IPS-NIHi7 (cell line): Measurements from ENCODE around the gene LIMS3.
"Not testable (repeated sequence)": the region's sequence is repeated elsewhere in the genome, so short reads cannot be mapped to it uniquely, and the experiment has no call there.

Source experiments
- DNase-seq: peaks from one replicate; pipeline ENCODE4 v3.0.0; 2012; ENCODE audit warnings: mixed read lengths; ENCODE audit errors: extremely low spot score

LIMS3 gene, protein sequence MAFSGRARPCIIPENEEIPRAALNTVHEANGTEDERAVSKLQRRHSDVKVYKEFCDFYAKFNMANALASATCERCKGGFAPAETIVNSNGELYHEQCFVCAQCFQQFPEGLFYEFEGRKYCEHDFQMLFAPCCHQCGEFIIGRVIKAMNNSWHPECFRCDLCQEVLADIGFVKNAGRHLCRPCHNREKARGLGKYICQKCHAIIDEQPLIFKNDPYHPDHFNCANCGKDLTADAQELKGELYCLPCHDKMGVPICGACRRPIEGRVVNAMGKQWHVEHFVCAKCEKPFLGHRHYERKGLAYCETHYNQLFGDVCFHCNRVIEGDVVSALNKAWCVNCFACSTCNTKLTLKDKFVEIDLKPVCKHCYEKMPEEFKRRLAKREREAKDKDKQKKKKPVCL

DNA sequence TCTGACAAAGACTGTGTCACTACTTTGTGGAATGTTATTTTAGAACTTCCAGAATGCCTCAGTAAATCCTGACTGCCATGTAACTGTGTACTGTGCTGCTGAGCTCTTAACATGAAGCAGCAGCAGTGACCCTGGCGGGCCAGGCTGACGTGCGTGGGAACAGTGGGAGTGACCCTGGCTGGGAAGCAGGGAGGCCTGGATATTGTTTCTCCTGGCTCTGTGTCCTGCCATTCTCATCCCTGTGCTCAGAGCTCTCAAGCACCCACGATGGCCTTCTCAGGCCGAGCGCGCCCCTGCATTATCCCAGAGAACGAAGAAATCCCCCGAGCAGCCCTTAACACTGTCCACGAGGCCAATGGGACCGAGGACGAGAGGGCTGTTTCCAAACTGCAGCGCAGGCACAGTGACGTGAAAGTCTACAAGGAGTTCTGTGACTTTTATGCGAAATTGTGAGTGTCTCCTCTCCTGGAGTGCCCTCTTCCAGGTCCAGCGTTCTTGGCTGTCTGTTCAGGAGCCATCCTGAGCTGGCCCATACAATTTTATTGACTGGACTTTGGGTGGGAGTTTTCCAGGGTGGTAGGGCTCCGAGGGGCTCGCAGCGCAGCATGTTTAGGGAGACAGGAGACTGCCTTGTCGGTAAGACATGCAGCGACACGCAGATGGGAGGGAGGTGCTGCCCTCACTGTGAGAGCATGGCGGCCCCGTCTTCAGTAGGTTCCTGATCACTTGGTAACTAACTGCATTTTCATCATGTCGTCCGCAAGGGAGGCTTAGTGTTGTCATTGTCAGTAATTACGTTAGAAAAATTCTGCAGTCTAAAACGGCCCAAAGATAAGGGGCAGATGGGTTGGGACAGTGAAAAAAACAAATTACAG is at the start of gene LIMS3:
Gene LIMS3, plus strand, starts transcription at position 227 of the 875 bp plus-strand sequence. Its CDS starts 41 bp downstream, at position 268.
- DNase-seq, result not testable (repeated sequence)

DNA sequence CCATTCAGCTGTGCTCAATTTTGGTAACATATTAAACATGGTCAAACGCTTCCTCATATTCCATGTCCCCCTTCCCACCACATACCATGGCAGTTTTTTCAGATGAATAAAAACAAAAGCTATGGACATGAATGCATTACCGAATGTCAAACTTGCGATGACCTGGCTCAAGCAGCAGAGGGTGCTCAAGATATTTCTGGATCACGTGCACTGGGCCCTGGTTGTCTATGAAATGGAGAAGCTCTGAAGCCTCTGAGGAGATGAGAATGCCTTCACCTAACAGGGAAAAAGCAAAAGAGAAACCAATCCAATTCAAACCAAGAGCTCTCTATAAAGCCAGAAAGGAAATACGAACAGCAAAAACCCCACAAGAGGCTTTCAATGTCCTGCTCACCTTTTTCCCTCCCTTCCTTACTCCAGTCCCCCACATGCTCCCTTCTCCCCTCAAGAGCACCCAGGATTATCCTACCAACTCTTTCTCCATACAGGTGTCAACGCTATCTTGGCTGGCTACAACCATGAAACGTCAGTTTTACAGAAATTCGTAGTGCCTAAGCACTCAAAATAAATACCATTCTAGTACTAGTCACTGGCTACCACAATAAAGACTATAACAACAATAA is 27.2 kb upstream of the LIMS3 start:
- DNase-seq, result not testable (repeated sequence)

DNA sequence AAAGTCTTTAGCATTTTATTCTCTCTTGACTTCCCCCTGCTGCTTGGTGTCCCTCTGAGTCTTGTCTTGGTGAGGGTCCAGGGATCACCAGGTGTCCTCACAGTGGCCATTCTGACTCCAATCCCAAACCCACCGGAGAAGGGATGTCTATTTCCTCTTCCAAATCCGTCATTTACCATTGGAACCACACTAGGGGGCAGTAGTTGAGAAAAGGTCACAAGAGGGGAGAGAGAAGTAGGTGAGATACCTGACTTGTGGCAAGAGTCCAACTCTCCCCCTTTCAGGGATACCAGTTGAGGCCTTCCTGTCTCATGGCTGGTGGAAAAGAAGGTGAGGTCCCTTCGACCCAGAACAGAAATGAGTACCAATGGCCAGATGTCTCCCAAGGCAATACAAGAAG is 21.9 kb upstream of the LIMS3 start:
- DNase-seq, result not testable (repeated sequence)

DNA sequence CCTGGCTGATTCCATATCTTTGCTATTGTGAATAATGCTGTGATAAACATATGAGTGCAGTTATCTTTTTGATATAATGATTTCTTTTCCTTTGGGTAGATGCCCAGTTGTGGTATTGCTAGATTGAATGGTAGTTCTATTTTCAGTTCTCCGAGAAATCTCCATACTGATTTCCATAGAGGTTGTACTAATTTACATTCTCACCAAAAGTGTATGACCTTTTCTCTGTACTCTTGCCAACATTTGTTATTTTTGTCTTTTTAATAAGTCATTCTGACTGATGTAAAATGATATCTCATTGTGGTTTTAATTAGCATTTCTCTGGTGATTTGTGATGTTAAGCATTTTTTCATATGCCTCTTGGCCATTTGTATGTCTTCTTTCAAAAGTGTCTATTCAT is 16.4 kb upstream of the LIMS3 start:
- DNase-seq, result not testable (repeated sequence)

DNA sequence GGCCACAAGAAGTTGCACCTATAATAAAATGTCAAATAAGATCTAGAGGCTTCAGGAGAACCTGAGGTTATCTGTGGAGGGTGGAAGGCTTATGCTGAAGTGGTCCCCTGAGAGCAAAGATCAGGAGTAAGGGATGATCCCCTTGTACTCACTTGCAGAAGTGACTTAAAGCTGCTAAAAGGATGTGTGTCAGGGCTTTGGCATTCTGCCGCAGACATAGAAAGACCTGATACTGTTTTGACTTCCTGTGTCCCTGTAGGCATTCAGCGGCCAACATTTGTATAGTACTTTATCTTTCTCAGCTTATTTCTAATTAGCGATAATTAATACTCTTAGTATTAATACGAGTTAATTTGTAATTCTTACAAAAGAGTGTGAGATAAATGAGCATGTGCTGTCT is 10.1 kb upstream of the LIMS3 start:
- DNase-seq, result not testable (repeated sequence)

DNA sequence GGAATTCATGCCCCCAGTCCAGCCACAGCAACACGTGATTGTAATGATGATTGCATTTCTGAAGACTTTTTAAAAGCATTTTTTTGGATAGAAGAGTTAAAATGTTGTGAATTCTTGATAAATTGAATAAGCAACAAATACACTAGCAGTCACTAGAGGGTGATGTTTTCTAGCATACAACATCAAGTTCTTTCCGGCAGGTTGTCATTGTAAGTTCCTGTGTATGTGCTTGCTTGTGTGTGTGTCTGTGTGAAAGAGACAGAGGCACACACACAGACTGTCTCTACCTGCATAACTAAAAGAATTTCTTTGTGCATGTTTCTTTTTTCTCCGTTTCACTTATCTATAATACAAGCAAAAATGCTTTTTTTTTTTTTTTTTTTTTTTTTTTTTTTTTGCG is 8.6 kb upstream of the LIMS3 start:
- not testable (repeated sequence) for DNase-seq

DNA sequence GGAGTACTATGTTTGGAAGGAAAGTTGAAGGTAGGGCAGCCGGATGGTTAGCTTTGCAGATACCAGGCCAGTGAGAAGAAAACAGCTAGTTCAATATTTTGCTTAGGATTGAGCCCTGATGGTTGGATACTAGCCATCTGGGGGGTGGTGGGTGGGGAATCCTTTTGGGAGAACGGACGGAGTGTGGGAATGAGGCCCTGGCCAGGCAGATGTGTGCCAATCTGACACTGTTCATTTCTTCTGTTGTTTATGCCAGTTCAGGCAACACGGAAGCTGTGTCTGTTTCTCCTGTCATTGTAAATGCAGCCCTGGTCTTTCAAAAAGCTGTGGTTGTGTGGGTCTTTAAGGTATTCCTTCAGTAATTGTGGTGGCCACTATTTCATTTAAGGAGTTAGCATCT is 7.5 kb upstream of the LIMS3 start:
- DNase-seq, result not testable (repeated sequence)

DNA sequence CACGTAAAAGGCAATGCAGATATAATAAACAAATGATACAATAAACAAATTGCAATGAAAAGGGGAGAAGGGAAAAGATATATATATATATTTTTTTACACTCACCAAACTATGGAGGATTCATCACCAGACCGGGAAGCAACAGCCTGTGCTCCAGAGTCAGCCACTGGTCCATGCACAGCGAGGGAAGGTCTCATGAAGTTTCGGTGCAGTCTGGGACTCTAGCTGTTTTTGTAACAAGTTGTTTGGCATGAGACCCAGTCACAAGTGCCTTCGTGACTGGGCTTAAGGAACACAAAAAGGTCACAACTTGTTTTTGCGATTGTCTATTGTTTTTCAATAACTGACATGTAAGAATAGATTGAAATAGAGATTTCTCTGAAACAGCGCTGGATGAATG is 4.8 kb upstream of the LIMS3 start:
- not testable (repeated sequence) for DNase-seq

DNA sequence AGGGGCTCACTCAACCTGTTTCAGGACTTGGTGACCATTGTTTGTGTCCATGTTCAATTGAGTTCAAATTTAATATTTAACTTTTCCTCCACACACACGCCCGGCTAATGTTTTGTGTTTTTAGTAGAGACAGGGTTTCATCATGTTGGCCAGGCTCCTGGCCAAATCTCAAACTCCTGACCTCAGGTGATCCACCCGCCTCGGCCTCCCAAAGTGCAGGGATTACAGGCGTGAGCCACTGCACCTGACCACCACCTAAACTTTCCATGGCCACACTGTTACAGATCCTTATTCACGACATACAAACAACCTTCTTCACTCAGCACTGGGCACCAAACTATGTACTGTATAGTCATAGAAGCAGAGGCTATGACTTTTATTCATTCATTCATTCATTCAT is 4.3 kb upstream of the LIMS3 start:
- not testable (repeated sequence) for DNase-seq

DNA sequence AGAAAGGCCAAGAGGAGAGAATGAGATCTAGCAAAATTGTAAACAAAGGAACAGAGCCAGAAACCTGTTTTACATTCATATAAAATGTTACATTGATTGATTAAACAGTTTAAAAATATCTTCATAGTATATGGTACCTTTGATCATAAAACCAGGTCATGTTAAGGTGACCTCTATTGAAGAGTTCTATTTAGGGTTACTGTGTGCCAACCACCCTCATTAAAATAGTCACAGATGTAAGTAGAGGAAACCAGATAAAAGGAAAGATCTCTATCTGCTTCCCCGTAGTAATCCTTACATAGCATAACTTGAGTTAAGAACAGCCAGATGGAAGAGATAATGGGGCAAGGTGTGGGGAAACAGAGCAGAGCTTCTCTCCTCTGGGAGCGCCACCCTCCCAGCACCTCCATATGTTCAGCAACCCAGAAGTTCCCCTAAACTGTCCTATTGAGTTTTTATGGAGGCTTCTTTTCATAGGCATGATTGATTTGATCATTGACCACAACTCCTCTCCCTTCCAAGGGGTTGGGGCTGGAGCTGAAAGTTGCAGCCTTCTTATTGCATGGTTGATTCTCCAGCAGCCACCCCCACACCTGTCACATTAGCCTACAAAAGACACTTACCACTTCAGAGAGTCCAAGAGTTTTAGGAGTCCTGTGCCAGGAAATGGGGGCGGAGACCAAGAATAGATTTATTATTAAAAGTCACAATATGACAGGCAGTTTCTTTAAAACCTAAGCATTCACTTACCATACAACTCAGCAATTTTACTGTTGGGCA is 3.2 kb upstream of the LIMS3 start:
- DNase-seq, result not testable (repeated sequence)

DNA sequence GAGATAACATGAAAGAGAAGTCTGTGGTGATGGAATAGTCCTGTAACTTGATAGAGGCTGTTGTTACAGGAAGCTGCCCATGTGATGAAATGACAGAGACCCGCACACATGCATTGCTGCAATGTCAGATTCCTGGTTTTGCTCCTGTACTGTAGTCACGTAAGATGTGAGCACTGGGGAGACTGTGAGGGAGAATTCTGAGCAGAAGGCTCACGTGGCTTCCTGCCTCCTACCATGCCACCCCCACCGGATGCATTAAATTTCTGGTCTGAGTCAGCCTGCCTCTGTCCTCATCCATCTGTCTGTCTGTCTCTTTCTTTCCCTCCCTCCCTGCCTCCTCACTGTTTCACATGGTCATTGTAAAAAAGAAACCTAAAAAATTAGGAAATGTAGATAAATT is 2.3 kb upstream of the LIMS3 start:
- not testable (repeated sequence) for DNase-seq

DNA sequence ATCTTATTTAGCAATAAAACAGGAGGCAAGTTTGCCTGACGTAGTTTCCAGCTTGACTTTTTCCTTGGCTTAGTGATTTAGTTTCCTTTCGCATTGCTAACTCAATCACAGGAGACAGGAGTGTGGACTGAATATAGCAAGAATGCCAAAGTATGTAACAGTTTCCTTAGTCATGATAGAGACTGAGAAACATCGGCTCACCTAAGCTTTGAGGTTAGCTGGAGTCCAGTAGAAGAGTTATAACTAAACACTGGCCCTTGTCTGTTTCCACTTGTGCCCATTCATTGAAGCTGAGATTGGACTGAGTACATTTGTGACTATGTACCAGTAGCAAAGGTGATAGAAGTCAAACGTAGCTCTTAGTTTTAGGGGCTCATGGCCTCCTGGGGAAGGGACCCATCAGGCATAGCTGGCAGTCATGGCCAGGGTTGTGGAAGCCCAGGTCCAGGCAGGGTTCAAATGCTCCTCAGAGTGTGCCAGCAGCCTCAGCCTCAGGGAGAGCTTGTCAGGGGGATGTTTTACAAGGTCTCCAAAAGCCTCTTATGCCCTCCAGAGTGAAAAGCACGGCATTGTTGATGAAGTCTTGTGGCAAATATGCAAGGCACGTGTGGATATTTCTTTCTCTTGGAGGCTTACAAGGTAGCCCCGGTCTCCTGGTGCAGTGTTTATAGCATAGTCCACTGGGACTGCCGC is 573 bp upstream of the LIMS3 start:
- not testable (repeated sequence) for DNase-seq

DNA sequence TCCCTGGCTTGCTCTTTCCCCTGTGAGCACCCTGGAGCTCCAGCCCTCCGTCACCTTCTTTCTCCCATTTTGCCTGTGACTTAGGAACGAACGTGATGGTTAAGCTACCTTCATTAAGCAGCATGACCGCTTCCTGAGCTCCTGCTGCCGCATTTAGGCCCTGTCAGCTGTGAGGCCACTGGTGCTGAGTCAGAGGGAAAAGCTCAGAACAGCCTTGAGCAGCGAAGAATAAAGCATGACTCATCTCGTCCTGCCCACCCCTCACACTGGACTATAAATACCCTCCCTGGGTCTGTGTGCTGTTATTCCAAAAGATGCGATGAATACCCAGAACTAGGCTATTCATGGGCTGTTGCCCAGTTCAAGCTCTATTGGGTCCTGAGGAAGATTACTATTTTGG is 7.3 kb downstream of the LIMS3 start:
- not testable (repeated sequence) for DNase-seq

DNA sequence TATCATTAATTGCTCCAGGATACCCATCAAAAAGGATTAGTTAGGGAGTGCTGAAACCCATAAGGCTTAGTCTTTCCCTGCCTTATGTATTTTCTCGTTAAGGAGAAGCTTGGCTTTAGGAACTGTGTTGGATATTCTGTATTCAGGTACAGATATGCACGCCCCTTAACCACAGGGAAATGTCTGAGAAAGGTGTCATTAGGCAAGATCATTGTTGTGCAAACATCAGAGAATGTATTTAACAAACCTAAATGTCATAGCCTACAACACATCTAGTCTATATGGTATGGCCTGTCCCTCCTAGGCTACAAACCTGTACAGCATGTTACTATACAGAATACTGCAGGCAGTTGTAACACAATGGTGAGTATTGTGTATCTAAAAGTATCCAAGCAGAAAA is 10.1 kb downstream of the LIMS3 start:
- DNase-seq, result not testable (repeated sequence)

DNA sequence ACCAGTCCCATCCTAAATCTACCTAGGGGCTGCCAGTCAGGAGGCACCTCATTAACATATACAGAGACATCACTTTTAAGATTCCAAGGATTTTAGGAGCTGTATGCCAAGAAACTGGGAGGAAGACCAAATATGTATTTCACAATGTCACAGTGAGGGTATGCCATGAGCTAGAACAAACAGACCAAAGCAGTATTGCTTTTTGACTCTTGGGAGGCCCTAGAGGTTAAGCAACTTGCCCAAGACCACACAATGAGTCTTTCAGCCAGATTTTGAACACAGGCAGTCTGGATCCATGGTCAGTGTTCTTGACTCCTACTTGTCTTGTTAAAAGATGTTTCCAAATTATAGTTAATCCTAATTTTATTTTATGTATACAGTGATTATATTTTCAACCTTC is 12.3 kb downstream of the LIMS3 start:
- not testable (repeated sequence) for DNase-seq

DNA sequence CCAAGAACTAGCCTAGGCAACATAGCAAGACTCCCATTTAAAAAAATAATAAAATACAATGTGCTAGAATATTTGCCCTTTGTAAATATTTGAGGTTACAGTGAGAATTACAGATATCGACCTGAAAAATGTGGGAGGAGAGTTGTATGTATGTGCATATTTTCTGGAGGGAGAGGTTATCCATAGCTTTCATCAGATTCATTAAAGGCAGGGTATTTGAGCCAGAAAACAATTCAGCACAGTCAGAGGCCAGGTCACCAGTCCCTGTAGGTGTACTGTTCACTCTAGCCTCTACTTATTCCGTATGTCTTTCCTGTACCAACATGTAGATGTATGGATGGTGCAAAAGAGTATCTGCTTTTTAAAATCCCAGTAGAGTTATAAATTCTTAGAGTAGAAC is 15.4 kb downstream of the LIMS3 start:
- not testable (repeated sequence) for DNase-seq

DNA sequence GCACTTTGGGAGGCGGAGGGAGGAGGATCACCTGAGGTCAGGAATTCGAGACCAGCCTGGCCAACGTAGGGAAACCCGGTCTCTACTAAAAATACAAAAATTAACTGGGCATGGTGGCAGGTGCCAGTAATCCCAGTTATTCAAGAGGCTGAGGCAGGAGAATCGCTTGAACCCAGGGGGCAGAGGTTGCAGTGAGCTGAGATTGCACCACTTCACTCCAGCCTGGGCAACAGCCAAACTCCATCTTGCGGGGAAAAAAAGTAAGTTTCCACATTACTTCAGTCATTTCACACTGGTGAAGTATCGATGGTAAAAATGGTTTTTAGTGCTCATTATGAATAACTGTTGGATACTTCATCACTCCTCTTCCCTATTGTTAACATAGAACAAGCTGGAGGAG is 16.1 kb downstream of the LIMS3 start:
- DNase-seq, result not testable (repeated sequence)

DNA sequence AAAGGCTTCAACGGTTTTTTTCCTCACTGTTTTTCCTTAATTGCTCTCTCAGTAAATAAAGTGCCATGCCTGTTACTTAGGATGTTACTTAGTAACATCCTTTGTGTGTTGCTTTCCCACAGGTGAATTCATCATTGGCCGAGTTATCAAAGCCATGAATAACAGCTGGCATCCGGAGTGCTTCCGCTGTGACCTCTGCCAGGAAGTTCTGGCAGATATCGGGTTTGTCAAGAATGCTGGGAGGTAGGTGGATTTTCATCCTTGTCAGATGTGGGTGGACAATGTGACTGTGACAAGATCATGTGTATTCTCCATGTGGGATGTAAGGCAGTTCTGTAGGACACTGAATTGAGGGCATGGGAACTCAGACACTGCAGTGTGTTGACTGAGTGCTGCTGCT is 17.3 kb downstream of the LIMS3 start:
- not testable (repeated sequence) for DNase-seq

DNA sequence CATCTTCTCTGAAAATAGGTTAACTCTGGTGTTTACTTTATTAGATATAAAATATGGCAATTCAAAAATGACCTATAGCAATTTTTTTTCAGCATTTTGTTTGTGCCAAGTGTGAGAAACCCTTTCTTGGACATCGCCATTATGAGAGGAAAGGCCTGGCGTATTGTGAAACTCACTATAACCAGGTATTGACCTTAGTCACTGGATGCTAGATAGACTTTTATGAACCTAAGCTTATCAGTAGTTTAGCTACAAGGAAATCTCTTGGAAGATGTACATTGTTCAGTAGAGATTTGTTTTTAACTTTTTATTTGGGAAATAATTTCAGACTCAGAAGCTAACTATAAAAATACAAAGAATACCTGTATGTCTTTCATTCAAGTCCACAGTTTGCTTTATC is 21.7 kb downstream of the LIMS3 start:
- DNase-seq, result not testable (repeated sequence)

DNA sequence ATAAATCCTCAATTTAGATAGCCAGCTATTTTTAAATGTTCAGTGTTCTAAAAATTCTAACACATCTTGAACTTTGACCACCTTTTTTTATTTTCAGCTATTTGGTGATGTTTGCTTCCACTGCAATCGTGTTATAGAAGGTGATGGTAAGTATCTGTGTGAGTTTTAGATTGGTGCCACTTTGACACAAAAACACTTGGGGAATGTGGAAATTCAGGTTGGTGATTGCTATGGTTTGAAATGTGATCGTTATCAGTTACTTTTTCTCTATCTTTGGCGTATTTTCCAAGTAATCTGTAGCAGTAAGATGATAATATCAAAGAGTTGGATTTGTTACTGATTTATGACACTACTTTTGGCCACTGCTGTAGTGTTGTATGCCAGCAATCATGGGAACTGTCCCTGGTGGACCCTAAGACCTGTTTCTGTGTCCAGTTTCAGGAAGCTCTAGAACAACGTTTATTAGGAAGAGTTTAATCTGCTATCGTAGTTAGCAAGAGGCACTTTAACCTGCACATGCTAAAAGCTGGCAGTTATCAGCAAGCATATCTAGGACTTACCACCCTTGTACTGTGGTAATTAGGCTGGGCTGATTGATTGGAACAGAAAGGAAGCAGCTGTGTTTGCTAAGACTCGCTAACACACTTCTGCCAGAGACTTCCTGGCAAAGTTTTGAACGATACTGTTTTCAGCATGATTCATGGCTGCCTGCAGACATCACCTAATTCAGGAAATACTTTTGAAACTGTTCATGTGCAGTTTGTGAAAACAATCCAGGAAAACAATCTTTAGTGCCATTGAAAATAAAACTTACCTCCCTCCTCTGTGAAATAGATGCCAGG is 23.3 kb downstream of the LIMS3 start:
- not testable (repeated sequence) for DNase-seq
